Stimulated activated CD4-positive, alpha-beta T cell treated with anti-CD3 and anti-CD28 coated beads, TNF-alpha, amount 100 ng/mL, for 4 hours (primary cell): ENCODE data around the gene PITPNM3.

Experiments
- DNase-seq, 3 experiments: peaks; one replicate each; pipeline ENCODE4 v3.0.0-alpha.2; 2020; ENCODE audit warnings: low read depth in 3 of 3

Gene PITPNM3

GRCh38 chr17:6443692-6444570 is 112.4 kb downstream of the PITPNM3 start, which contains the start of gene PIMREG:
PIMREG (plus strand) TSS chr17:6444455; CDS start chr17:6445111, 656 bp downstream.
- peak; percentile 91 to 93 (median 92) for DNase-seq

DNA sequence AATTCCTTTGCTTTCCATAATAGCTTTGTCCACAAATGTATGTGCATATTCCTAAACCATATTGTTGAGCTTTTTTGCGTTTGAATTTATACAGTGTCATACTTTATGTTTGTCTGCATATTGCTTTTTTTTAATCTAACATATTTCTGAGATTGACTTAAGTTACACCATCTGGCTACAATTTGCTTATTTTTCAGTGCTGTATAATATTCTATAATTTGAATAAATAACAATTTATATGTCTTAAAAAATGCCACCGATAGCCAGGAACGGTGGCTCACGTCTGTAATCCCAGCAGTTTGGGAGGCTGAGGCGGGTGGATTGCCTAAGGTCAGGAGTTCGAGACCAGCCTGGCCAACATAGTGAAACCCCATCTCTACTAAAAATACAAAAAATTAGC is 113.6 kb downstream of the PITPNM3 start:
- DNase-seq, result no peak

- no peak for DNase-seq
These were observed 116.4 kb downstream of the PITPNM3 start for GRCh38 chr17:6439951-6440350.

GRCh38 chr17:6437956-6438355 is 118.4 kb downstream of the PITPNM3 start:
- DNase-seq, result no peak

GRCh38 chr17:6437466-6437865 is 118.9 kb downstream of the PITPNM3 start:
- no peak for DNase-seq

DNA sequence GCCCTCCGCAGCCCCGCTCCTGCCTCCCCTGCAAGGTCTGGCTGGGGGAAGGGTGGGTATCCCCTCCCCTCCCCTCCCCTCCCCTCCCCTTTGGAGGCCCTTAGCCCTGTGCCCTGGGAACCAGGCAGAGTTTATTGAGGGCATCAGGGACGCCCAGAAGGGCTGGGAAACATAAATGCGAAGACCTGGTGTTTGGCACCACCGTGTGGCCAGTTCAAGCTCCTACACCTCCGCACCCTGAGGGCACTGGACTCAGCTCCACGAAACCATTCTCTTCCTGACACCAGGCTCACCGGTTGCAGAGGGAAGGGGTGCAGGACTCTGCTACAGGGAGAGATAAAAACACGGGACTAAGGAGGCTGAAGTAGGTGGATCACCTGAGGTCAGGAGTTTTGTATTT is 120.4 kb downstream of the PITPNM3 start:
- DNase-seq, result peak; percentile 38 to 48 (median 39)

GRCh38 chr17:6435051-6435450 is 121.3 kb downstream of the PITPNM3 start, which contains the start of gene AIPL1:
AIPL1 (minus strand) TSS chr17:6435121; CDS start chr17:6435104, 17 bp downstream.
- DNase-seq, result no peak

DNA sequence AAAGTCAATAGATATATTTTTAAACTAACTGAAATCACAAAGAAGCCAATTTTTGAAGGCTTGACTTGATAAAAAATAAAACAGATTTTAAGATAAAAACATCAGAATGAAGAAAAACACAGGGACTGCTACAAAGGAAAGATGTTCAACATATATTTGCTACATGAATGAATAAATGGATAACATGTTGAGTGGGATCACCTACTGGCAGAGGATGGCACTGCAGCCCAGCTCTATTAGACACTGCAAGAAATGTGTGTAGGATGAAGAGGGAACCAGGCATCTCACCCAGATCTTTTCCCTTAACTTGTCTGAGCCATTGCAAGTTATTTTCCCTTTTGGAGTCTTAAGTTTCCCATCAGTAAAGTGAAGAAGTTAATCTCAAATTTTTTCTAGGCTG is 125.6 kb downstream of the PITPNM3 start:
- no peak for DNase-seq

DNA sequence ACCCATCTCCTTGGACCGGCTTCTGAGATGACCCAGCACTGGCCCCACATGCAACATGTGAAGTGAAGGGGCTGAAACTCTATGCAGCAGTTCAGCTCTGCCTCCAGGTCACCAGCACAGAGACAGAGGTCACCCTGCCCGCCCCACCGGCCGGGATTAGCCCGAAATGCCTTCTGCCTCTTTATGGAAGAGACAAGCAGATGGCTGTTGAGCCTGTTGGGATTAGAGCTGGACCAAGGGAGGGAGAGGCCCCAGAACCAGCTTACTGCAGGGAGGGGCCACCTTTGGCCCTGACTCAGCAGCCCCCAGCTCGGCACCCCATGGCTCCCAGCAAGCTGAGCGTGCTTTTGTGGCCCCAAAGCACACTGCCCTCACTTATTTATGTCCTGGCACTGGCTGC is 127.1 kb downstream of the PITPNM3 start:
- no peak for DNase-seq

- DNase-seq, result no peak
These were observed 128.0 kb downstream of the PITPNM3 start for GRCh38 chr17:6428207-6428965.

DNA sequence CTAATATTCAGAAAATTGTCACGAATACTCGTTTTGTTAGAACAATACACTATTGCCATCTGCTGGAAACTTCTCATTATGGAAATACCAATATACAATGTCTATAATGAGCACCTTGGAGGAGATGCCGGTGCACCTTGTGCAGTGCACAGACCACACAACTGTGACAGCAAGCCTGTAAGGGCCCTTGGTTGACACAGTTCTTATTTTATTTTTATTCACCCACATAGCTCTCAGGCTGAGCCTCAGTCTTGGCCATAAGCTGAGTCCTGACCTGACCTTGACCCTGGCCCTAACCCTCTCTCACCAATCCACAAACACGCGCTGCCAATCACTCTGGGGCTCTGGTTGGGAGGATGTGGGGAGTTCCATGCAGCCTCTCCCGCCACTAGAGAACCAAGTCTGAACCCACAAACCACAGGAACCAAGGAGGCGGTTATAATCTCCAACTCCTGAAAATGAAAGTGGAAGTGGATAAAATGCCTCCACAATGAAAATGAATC is 129.0 kb downstream of the PITPNM3 start:
- peak in 1 of 3 experiments; percentile 16 for DNase-seq

- DNase-seq, result no peak
These were observed 129.8 kb downstream of the PITPNM3 start for GRCh38 chr17:6426356-6427101.

GRCh38 chr17:6425407-6425806 is 130.9 kb downstream of the PITPNM3 start:
- no peak for DNase-seq

GRCh38 chr17:6423931-6424330 is 132.4 kb downstream of the PITPNM3 start:
- DNase-seq, result no peak

- DNase-seq, result no peak
These were observed 133.6 kb downstream of the PITPNM3 start for GRCh38 chr17:6422654-6423241.

DNA sequence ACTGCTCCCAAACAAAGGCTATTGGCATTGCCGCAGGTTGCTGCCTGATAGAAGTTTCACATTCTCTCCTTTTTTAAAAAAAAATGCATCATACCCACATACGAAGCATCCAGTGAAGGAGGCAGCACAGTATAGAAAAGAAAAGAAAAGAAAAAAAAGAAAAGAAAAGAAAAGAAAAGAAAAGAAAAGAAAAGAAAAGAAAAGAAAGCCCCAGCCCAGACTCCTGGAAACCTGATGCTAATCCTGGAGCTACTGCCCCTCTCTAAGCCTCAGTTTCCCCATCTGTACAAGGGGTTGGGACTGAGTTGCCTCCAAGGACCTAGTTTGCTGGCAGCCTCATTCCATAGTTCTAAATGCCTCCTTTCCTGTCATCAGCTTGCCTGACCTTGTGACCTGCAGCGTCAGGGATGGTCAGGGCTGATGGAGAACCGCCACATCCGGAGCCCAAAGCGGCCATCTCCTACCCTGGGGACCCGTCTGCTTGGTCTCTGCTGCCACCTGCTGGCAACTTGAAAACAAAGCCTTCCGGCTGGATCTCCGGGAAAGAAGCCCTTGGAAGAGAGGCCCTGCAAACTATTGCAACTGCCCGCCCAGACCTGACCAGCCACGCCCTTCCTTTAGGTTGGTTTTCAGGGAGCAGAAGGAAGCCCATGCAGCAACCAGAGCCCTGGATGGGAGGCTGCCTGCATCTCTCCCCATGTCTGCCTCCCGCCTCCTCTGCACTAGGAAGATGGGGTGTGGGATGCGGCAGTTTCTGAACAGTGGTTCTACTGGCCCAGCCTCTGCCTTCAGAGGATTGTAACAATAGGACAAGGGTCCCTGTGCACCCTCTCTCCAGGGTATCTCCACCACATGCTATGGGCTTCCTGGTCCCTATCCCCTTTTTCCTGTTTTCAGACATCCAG is 134.4 kb downstream of the PITPNM3 start:
- peak; percentile 47 to 62 (median 50) for DNase-seq

GRCh38 chr17:6420173-6420641 is 136.1 kb downstream of the PITPNM3 start:
- DNase-seq, result no peak

GRCh38 chr17:6415616-6416015 is 140.7 kb downstream of the PITPNM3 start:
- no peak for DNase-seq

GRCh38 chr17:6413065-6413464 is 143.3 kb downstream of the PITPNM3 start:
- no peak for DNase-seq

DNA sequence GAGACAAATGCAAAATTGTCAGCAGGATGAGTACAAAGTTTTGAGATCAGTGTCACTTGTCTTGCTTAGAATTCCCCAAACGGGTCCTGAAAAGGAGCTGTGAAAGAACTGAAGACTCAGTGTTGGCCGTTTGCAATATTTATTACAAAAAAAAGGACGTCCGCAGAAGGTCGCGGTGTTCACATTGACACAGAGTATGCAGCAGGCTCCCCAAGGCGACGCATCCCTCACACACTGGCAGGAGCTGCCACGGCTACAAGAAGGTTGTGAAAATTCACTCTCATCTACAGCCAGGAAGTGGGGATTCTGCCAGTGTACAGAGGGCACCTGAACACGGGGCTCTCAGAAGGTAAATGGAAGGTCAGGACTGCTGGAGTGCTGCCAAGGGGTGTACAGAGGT is 147.6 kb downstream of the PITPNM3 start:
- DNase-seq, result no peak
